IMR-90 (cell line): ENCODE data around the gene GPR183. TPM values are rescaled to one million over a fixed set of nuclear protein-coding genes. Genes with fewer than 3 reads are reported as not detected.

ENCODE experiments used
- ATAC-seq: fragments of 200-7000 bp; cut with Tn5 transposase; 2 replicates; pipeline ENCODE4 v1.9.1; 2020; ENCODE audit warnings: low read depth, mild to moderate bottlenecking, moderate library complexity
- BruUV-seq: library from RNA; stranded (reverse); fragments of 400-500 nt; replicated peaks from 2 replicates; lab custom pipeline; 2021; lab: Mats Ljungman, UMichigan
- CTCF ChIA-PET: fragments of 300-600 bp; formaldehyde crosslinking; extraction: SDS; loops from one replicate; lab custom pipeline; 2021; ENCODE audit warnings: antibody characterized with exemption; lab: Yijun Ruan, JAX
- POLR2A ChIA-PET: fragments of 300-600 bp; sonication (Branson Sonifier 250); formaldehyde crosslinking; loops from one replicate; lab custom pipeline; 2022; ENCODE audit warnings: antibody characterized with exemption; ENCODE audit not compliant: unreplicated experiment; lab: Charles Lee
- DNase-seq: peaks from one replicate; pipeline ENCODE4 v3.0.0; 2013
- H2AFZ ChIP-seq: replicated peaks from 2 replicates; pipeline ENCODE3; 2013; ENCODE audit warnings: low read length, mild to moderate bottlenecking; ENCODE audit not compliant: poor library complexity
- H2AK5ac ChIP-seq: 2 replicates; pipeline ENCODE4 v1.6.1; 2013; ENCODE audit warnings: low read depth, low read length, inconsistent platforms
- H2AK9ac ChIP-seq: replicated peaks from 2 replicates; pipeline ENCODE3; 2013; ENCODE audit warnings: mild to moderate bottlenecking, low read depth, low read length, moderate library complexity; ENCODE audit not compliant: poor library complexity
- H2BK120ac ChIP-seq: 2 replicates; pipeline ENCODE4 v1.6.1; 2013; ENCODE audit warnings: low read depth, low read length, inconsistent platforms
- H2BK15ac ChIP-seq: 3 replicates; pipeline ENCODE4 v1.6.1; 2013; ENCODE audit warnings: low read depth, low read length, inconsistent platforms
- H2BK20ac ChIP-seq: 2 replicates; pipeline ENCODE4 v1.6.1; 2013; ENCODE audit warnings: low read depth, mild to moderate bottlenecking, inconsistent platforms, low read length, moderate library complexity
- H2BK5ac ChIP-seq: 2 replicates; pipeline ENCODE4 v1.6.1; 2013; ENCODE audit warnings: mild to moderate bottlenecking, low read depth, low read length, inconsistent platforms; ENCODE audit not compliant: poor library complexity, severe bottlenecking
- H3K14ac ChIP-seq: replicated peaks from 2 replicates; pipeline ENCODE4 v1.6.1; 2013; ENCODE audit warnings: low read depth, low read length, inconsistent platforms
- H3K18ac ChIP-seq: 2 replicates; pipeline ENCODE4 v1.6.1; 2013; ENCODE audit warnings: low read depth, low read length, control low read depth
- H3K23ac ChIP-seq: 2 replicates; pipeline ENCODE4 v1.6.1; 2013; ENCODE audit warnings: low read depth, low read length, inconsistent platforms
- H3K27ac ChIP-seq: 2 replicates; pipeline ENCODE4 v1.5.1; 2013; ENCODE audit warnings: mild to moderate bottlenecking, control low read depth, low read length; ENCODE audit not compliant: insufficient read depth
- H3K27me3 ChIP-seq: 2 replicates; pipeline ENCODE4 v1.6.1; 2013; ENCODE audit warnings: low read length; ENCODE audit not compliant: control insufficient read depth, insufficient read depth
- H3K36me3 ChIP-seq: 2 replicates; pipeline ENCODE4 v1.6.1; 2013; ENCODE audit warnings: low read length, mixed read lengths; ENCODE audit not compliant: control insufficient read depth, insufficient read depth
- H3K4ac ChIP-seq: 2 replicates; pipeline ENCODE4 v1.6.1; 2013; ENCODE audit warnings: low read depth, low read length, inconsistent platforms
- H3K4me1 ChIP-seq: 2 replicates; pipeline ENCODE4 v1.6.1; 2013; ENCODE audit warnings: low read length, mixed read lengths; ENCODE audit not compliant: control insufficient read depth, insufficient read depth
- H3K4me2 ChIP-seq: 2 replicates; pipeline ENCODE4 v1.6.1; 2013; ENCODE audit warnings: low read depth, mild to moderate bottlenecking, control low read depth, low read length, moderate library complexity
- H3K4me3 ChIP-seq: 2 replicates; pipeline ENCODE4 v1.5.1; 2013; ENCODE audit warnings: low read depth, mild to moderate bottlenecking, control low read depth, low read length, moderate library complexity; ENCODE audit not compliant: insufficient read depth
- H3K56ac ChIP-seq: 2 replicates; pipeline ENCODE4 v1.6.1; 2013; ENCODE audit warnings: low read length, inconsistent platforms; ENCODE audit not compliant: insufficient read depth; ENCODE audit errors: extremely low read depth
- H3K79me1 ChIP-seq, 2 experiments: 2 replicates each; pipeline ENCODE4 v1.6.1; 2013; ENCODE audit warnings: low read length in 2 of 2, inconsistent platforms in 1 of 2, low read depth in 1 of 2
- H3K9ac ChIP-seq: 2 replicates; pipeline ENCODE4 v1.6.1; 2013; ENCODE audit warnings: low read depth, low read length, control low read depth
- H3K9me1 ChIP-seq: 2 replicates; pipeline ENCODE4 v1.6.1; 2013; ENCODE audit warnings: low read length, inconsistent platforms; ENCODE audit not compliant: insufficient read depth
- H3K9me3 ChIP-seq: 2 replicates; pipeline ENCODE4 v1.6.1; 2013; ENCODE audit warnings: low read length; ENCODE audit not compliant: control insufficient read depth, insufficient read depth
- H4K20me1 ChIP-seq: 2 replicates; pipeline ENCODE4 v1.6.1; 2013; ENCODE audit warnings: low read length, inconsistent platforms; ENCODE audit not compliant: insufficient read depth
- H4K5ac ChIP-seq: 2 replicates; pipeline ENCODE4 v1.6.1; 2013; ENCODE audit warnings: mild to moderate bottlenecking, low read depth, low read length, control low read depth
- H4K8ac ChIP-seq, 2 experiments: 2 replicates each; pipeline ENCODE4 v1.6.1; 2013; ENCODE audit warnings: low read depth in 2 of 2, low read length in 2 of 2, control low read depth in 1 of 2, inconsistent platforms in 1 of 2
- H4K91ac ChIP-seq: 2 replicates; pipeline ENCODE4 v1.6.1; 2013; ENCODE audit warnings: low read depth, low read length, inconsistent platforms; ENCODE audit not compliant: insufficient read depth
- BHLHE40 ChIP-seq: fragments of 150-350 bp; IDR thresholded peaks from 2 replicates; pipeline ENCODE4 v1.6.1; 2016; ENCODE audit warnings: mild to moderate bottlenecking, low read depth, low read length
- CHD1 ChIP-seq: IDR thresholded peaks from 2 replicates; pipeline ENCODE4 v1.6.1; 2012; ENCODE audit warnings: low read depth, low read length, improper control_type of control experiment
- CTCF ChIP-seq: conservative IDR thresholded peaks from 2 replicates; pipeline ENCODE4 v1.5.1; 2012; ENCODE audit warnings: mild to moderate bottlenecking, low read depth, low read length, improper control_type of control experiment
- FOS ChIP-seq: fragments of 150-350 bp; IDR thresholded peaks from 2 replicates; pipeline ENCODE4 v1.6.1; 2016; ENCODE audit warnings: low read depth, low read length
- MAFK ChIP-seq: IDR thresholded peaks from 2 replicates; pipeline ENCODE4 v1.6.1; 2012; ENCODE audit warnings: low read depth, low read length, improper control_type of control experiment
- MAZ ChIP-seq: IDR thresholded peaks from 2 replicates; pipeline ENCODE4 v1.6.1; 2012; ENCODE audit warnings: low read depth, mild to moderate bottlenecking, low read length, improper control_type of control experiment, moderate library complexity, borderline replicate concordance
- POLR2A ChIP-seq: IDR thresholded peaks from 2 replicates; pipeline ENCODE4 v1.6.1; 2012; ENCODE audit warnings: mild to moderate bottlenecking, low read depth, low read length
- RAD21 ChIP-seq: IDR thresholded peaks from 2 replicates; pipeline ENCODE4 v1.6.1; 2012; ENCODE audit warnings: low read length, improper control_type of control experiment
- RFX5 ChIP-seq: IDR thresholded peaks from 2 replicates; pipeline ENCODE4 v1.8.0; 2012; ENCODE audit warnings: low read depth, mild to moderate bottlenecking, low read length, moderate library complexity
- SMC3 ChIP-seq: fragments of 150-350 bp; IDR thresholded peaks from 2 replicates; pipeline ENCODE4 v1.6.1; 2016; ENCODE audit warnings: low read depth, mild to moderate bottlenecking, antibody characterized with exemption, low read length, moderate library complexity
- WGBS, 2 experiments: methylation state at CpG; one replicate each; pipeline versions ENCODE4 v1.1.5 to v1.1.7; 2013; ENCODE audit warnings: missing lambda C conversion rate in 2 of 2; ENCODE audit not compliant: insufficient read length in 1 of 2; ENCODE audit errors: extremely low coverage in 2 of 2; 5-methylcytosine and 5-hydroxymethylcytosine counted together
- dilution Hi-C: fragments of 300-500 bp; cut with HindIII; formaldehyde crosslinking; loops from one replicate; pipeline ENCODE4 v1.14.3; 2018; ENCODE audit warnings: low sequenced_read_pairs; ENCODE audit not compliant: unreplicated experiment
- in situ Hi-C: fragments of 300-500 bp; cut with MboI; formaldehyde crosslinking; loops from 3 replicates; pipeline ENCODE4 v1.14.3; 2019; ENCODE audit warnings: low sequenced_read_pairs, inconsistent platforms, mixed read lengths
- intact Hi-C: fragments of 100-400 bp; cut with micrococcal nuclease; formaldehyde crosslinking; loops from 2 replicates; pipeline ENCODE4 v1.10.0; 2022
- polyA plus RNA-seq, 3 experiments: library from polyadenylated mRNA; depleted of rRNA; stranded (reverse); fragments of >200 nt; gene quantifications; 2 replicates each; pipeline ENCODE4 v1.2.3, GENCODE V29; 2012; ENCODE audit warnings: low replicate concordance in 1 of 3
- total RNA-seq: library from RNA; depleted of rRNA; stranded (reverse); fragments of >200 nt; gene quantifications from 2 replicates; pipeline ENCODE4 v1.2.3, GENCODE V29; 2012

Gene GPR183
- total and polyA plus RNA-seq, 2 of the 4 experiments (the other 2 are of a cell fraction) = 0.18 to 0.31 TPM

- no peaks in the 10 kb centered on the region; the same call in 1 of the 2 replicates for H4K20me1 ChIP-seq
- H3K27ac ChIP-seq = no peak overlapping the region
- ATAC-seq (no peak), DNase-seq (no peak)
- H3K4me3 ChIP-seq = no peak overlapping the region
- H3K56ac ChIP-seq = no peak overlapping the region
- H2AK5ac ChIP-seq = no peak overlapping the region
- no peak overlapping the region for H3K9ac ChIP-seq
- no peak overlapping the region for H2AFZ ChIP-seq
- H3K14ac ChIP-seq = no peak overlapping the region
- no peak overlapping the region for H2AK9ac ChIP-seq
- H2BK5ac ChIP-seq = no peak overlapping the region
- H3K36me3 ChIP-seq = no peaks in the 10 kb centered on the region
- dilution Hi-C loops (no loop called here), intact Hi-C loops (no loop called here), in situ Hi-C loops (no loop called here)
- CTCF ChIA-PET = no interaction called here
- H3K4me2 ChIP-seq = no peak overlapping the region
- POLR2A ChIA-PET = no interaction called here
- TF ChIP-seq POLR2A = no peak
- TF ChIP-seq MAFK = no peak
- no peak for TF ChIP-seq FOS
- TF ChIP-seq RFX5 = no peak
- no peak for TF ChIP-seq SMC3
- no peak for TF ChIP-seq CTCF
- no peak for TF ChIP-seq RAD21
- TF ChIP-seq CHD1 = no peak
- TF ChIP-seq MAZ = no peak
- TF ChIP-seq BHLHE40 = no peak
- peaks cover 3% of the 10 kb centered on the region; the same call in 1 of the 2 replicates for H3K4me1 ChIP-seq
- no peak overlapping the region for H3K23ac ChIP-seq
- H2BK15ac ChIP-seq = no peak overlapping the region
- no peak overlapping the region for H2BK20ac ChIP-seq
- no peaks in the 10 kb centered on the region for H3K9me3 ChIP-seq
- no peak overlapping the region for H4K5ac ChIP-seq
- H3K79me1 ChIP-seq = peaks cover 3 to 9% of the 10 kb centered on the region in 2 experiments; a peak in 2 of 4 replicates
- no TSS peak for BruUV-seq
- no peak overlapping the region for H4K91ac ChIP-seq
- no peak overlapping the region for H3K18ac ChIP-seq
- H2BK120ac ChIP-seq = no peak overlapping the region
- H3K9me1 ChIP-seq = no peaks in the 10 kb centered on the region
- H4K8ac ChIP-seq = no peak overlapping the region
- H3K27me3 ChIP-seq = no peaks in the 10 kb centered on the region
- 100% methylated on average over 1 of the region's 3 CpGs; no CpG with 5 or more reads in 1 of the 2 experiments for WGBS, 2 experiments
- no peak overlapping the region for H3K4ac ChIP-seq
Measured at GRCh38 chr13:99278843-99279242, 28.4 kb downstream of the GPR183 start.
